GM23338 (cell line): ENCODE results near the gene BTRC. TPM values are rescaled to one million over a fixed set of nuclear protein-coding genes. Genes with fewer than 3 reads are reported as not detected.

Experiments
- POLR2AphosphoS5 ChIP-seq: IDR thresholded peaks from 2 replicates; pipeline ENCODE4 v1.6.1; 2016; ENCODE audit warnings: antibody characterized with exemption, low read depth
- STAT1 ChIP-seq: IDR thresholded peaks from one replicate; pipeline ENCODE4 v1.6.1; 2016; ENCODE audit warnings: antibody characterized with exemption; ENCODE audit not compliant: unreplicated experiment
- ZNF114 ChIP-seq: fragments of 250-450 bp; sonication (Bioruptor Pico); IDR thresholded peaks from 2 replicates; pipeline ENCODE4 v1.5.0; 2020; ENCODE audit warnings: mild to moderate bottlenecking, moderate library complexity
- polyA plus RNA-seq: library from polyadenylated mRNA; unstranded; fragments of >200 nt; fragmentation: Nextera tagmentation; extraction: Ambion mirVana; gene quantifications from 2 replicates; pipeline ENCODE4 v1.2.1, GENCODE V29; 2016
- total RNA-seq: library from RNA; depleted of rRNA; stranded (reverse); fragments of >200 nt; shearing (Covaris generic); gene quantifications from 2 replicates; pipeline ENCODE4 v1.2.3, GENCODE V29; 2014
- TF ChIP-seq, protein P1 (sequence below): fragments of 250-450 bp; sonication (Bioruptor Pico); IDR thresholded peaks from 2 replicates; pipeline ENCODE4 v1.5.0; 2020; ENCODE audit warnings: mild to moderate bottlenecking, moderate library complexity
- TF ChIP-seq, protein P2 (sequence below): IDR thresholded peaks from one replicate; pipeline ENCODE4 v1.6.1; 2018; ENCODE audit warnings: antibody characterized with exemption; ENCODE audit not compliant: unreplicated experiment

Gene BTRC
- total and polyA plus RNA-seq, 2 experiments from 2014 or later: 10.0 to 17.5 TPM

DNA sequence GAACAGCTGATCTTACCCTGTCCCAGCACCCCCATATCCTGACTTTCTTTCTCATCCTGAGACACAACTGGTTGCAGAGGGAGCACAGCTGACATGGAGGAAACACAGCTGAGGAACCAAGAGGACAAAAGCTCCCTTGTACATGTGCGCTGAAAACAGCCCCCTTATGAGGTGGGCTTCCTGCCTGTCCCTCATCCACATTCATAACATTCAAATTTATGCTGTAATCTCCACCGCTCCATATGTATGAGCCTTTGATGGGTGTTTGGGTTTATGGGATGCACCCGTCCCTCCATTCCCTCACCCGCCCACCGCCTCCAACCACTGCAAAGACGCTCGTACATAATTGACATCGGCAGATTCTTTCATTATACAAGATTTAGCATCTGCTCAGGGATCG, 49.6 kb upstream of the BTRC start (continued):
- TF ChIP-seq, protein P1, sequence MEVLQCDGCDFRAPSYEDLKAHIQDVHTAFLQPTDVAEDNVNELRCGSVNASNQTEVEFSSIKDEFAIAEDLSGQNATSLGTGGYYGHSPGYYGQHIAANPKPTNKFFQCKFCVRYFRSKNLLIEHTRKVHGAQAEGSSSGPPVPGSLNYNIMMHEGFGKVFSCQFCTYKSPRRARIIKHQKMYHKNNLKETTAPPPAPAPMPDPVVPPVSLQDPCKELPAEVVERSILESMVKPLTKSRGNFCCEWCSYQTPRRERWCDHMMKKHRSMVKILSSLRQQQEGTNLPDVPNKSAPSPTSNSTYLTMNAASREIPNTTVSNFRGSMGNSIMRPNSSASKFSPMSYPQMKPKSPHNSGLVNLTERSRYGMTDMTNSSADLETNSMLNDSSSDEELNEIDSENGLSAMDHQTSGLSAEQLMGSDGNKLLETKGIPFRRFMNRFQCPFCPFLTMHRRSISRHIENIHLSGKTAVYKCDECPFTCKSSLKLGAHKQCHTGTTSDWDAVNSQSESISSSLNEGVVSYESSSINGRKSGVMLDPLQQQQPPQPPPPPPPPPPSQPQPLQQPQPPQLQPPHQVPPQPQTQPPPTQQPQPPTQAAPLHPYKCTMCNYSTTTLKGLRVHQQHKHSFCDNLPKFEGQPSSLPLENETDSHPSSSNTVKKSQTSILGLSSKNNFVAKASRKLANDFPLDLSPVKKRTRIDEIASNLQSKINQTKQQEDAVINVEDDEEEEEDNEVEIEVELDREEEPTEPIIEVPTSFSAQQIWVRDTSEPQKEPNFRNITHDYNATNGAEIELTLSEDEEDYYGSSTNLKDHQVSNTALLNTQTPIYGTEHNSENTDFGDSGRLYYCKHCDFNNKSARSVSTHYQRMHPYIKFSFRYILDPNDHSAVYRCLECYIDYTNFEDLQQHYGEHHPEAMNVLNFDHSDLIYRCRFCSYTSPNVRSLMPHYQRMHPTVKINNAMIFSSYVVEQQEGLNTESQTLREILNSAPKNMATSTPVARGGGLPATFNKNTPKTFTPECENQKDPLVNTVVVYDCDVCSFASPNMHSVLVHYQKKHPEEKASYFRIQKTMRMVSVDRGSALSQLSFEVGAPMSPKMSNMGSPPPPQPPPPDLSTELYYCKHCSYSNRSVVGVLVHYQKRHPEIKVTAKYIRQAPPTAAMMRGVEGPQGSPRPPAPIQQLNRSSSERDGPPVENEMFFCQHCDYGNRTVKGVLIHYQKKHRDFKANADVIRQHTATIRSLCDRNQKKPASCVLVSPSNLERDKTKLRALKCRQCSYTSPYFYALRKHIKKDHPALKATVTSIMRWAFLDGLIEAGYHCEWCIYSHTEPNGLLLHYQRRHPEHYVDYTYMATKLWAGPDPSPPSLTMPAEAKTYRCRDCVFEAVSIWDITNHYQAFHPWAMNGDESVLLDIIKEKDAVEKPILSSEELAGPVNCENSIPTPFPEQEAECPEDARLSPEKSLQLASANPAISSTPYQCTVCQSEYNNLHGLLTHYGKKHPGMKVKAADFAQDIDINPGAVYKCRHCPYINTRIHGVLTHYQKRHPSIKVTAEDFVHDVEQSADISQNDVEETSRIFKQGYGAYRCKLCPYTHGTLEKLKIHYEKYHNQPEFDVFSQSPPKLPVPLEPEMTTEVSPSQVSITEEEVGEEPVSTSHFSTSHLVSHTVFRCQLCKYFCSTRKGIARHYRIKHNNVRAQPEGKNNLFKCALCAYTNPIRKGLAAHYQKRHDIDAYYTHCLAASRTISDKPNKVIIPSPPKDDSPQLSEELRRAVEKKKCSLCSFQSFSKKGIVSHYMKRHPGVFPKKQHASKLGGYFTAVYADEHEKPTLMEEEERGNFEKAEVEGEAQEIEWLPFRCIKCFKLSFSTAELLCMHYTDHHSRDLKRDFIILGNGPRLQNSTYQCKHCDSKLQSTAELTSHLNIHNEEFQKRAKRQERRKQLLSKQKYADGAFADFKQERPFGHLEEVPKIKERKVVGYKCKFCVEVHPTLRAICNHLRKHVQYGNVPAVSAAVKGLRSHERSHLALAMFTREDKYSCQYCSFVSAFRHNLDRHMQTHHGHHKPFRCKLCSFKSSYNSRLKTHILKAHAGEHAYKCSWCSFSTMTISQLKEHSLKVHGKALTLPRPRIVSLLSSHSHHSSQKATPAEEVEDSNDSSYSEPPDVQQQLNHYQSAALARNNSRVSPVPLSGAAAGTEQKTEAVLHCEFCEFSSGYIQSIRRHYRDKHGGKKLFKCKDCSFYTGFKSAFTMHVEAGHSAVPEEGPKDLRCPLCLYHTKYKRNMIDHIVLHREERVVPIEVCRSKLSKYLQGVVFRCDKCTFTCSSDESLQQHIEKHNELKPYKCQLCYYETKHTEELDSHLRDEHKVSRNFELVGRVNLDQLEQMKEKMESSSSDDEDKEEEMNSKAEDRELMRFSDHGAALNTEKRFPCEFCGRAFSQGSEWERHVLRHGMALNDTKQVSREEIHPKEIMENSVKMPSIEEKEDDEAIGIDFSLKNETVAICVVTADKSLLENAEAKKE (CRISPR knock-in tag): no peak
- TF ChIP-seq, protein P2, sequence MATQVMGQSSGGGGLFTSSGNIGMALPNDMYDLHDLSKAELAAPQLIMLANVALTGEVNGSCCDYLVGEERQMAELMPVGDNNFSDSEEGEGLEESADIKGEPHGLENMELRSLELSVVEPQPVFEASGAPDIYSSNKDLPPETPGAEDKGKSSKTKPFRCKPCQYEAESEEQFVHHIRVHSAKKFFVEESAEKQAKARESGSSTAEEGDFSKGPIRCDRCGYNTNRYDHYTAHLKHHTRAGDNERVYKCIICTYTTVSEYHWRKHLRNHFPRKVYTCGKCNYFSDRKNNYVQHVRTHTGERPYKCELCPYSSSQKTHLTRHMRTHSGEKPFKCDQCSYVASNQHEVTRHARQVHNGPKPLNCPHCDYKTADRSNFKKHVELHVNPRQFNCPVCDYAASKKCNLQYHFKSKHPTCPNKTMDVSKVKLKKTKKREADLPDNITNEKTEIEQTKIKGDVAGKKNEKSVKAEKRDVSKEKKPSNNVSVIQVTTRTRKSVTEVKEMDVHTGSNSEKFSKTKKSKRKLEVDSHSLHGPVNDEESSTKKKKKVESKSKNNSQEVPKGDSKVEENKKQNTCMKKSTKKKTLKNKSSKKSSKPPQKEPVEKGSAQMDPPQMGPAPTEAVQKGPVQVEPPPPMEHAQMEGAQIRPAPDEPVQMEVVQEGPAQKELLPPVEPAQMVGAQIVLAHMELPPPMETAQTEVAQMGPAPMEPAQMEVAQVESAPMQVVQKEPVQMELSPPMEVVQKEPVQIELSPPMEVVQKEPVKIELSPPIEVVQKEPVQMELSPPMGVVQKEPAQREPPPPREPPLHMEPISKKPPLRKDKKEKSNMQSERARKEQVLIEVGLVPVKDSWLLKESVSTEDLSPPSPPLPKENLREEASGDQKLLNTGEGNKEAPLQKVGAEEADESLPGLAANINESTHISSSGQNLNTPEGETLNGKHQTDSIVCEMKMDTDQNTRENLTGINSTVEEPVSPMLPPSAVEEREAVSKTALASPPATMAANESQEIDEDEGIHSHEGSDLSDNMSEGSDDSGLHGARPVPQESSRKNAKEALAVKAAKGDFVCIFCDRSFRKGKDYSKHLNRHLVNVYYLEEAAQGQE: no peak
- no peak for TF ChIP-seq STAT1
- TF ChIP-seq POLR2AphosphoS5: no peak
- TF ChIP-seq ZNF114 (CRISPR knock-in tag): no peak
